HepG2 (cell line): Measurements from ENCODE around the gene PLK3. TPM values are rescaled to one million over a fixed set of nuclear protein-coding genes. Genes with fewer than 3 reads are reported as not detected.
A peak's percentile ranks its signal among the peaks of the same experiment; 100 is the strongest.

Source experiments
- ARNTL ChIP-seq: sonication (generic); formaldehyde crosslinking; IDR thresholded peaks from 2 replicates; pipeline ENCODE4 v1.4.0; 2020; ENCODE audit warnings: mild to moderate bottlenecking, missing genetic modification reagents
- ATM ChIP-seq: fragments of 450-650 bp; IDR thresholded peaks from 2 replicates; pipeline ENCODE4 v1.7.1; 2017; ENCODE audit warnings: mild to moderate bottlenecking, borderline replicate concordance
- BRD4 ChIP-seq: sonication (generic); formaldehyde crosslinking; IDR thresholded peaks from 2 replicates; pipeline ENCODE4 v1.4.0; 2020; ENCODE audit warnings: missing genetic modification reagents
- EEA1 ChIP-seq: sonication (generic); formaldehyde crosslinking; IDR thresholded peaks from 2 replicates; pipeline ENCODE4 v1.5.1; 2020; ENCODE audit warnings: mild to moderate bottlenecking, missing genetic modification reagents, borderline replicate concordance
- ESRRA ChIP-seq: sonication (generic); formaldehyde crosslinking; IDR thresholded peaks from 2 replicates; pipeline ENCODE4 v1.5.1; 2020; ENCODE audit warnings: mild to moderate bottlenecking, low read depth, missing genetic modification reagents
- ETV5 ChIP-seq: IDR thresholded peaks from 2 replicates; pipeline ENCODE4 v1.6.1; 2018; ENCODE audit warnings: missing biosample characterization, missing genetic modification reagents, inconsistent platforms, borderline replicate concordance
- GATAD1 ChIP-seq: IDR thresholded peaks from 2 replicates; pipeline ENCODE4 v1.6.1; 2016; ENCODE audit warnings: missing genetic modification reagents, missing compliant biosample characterization
- HNF4G ChIP-seq, 2 experiments: sonication (generic) in 1 of 2; formaldehyde crosslinking in 1 of 2; IDR thresholded peaks; 2 replicates each; pipeline versions ENCODE4 v1.4.0 to v1.6.1; 2011 to 2020; ENCODE audit warnings: borderline replicate concordance in 2 of 2, low read depth in 2 of 2, mild to moderate bottlenecking in 2 of 2, low read length in 1 of 2, missing genetic modification reagents in 1 of 2, moderate library complexity in 1 of 2
- HNRNPL ChIP-seq: fragments of 200-400 bp; formaldehyde crosslinking; IDR thresholded peaks from 2 replicates; pipeline ENCODE4 v1.6.1; 2017; ENCODE audit warnings: mild to moderate bottlenecking, low read depth, low read length
- IRX3 ChIP-seq: sonication (generic); formaldehyde crosslinking; IDR thresholded peaks from 2 replicates; pipeline ENCODE4 v1.8.1; 2023; ENCODE audit warnings: mild to moderate bottlenecking, low read depth, missing genetic modification reagents, borderline replicate concordance
- KAT7 ChIP-seq: IDR thresholded peaks from 2 replicates; pipeline ENCODE4 v1.6.1; 2018; ENCODE audit warnings: borderline replicate concordance, missing compliant biosample characterization
- KLF11 ChIP-seq: IDR thresholded peaks from 2 replicates; pipeline ENCODE4 v1.6.1; 2016; ENCODE audit warnings: missing compliant biosample characterization
- MAF1 ChIP-seq: sonication (generic); formaldehyde crosslinking; IDR thresholded peaks from 2 replicates; pipeline ENCODE4 v1.5.0; 2020; ENCODE audit warnings: missing genetic modification reagents, borderline replicate concordance
- MLXIP ChIP-seq: sonication (generic); formaldehyde crosslinking; IDR thresholded peaks from 2 replicates; pipeline ENCODE4 v1.9.0; 2021; ENCODE audit warnings: missing genetic modification reagents, borderline replicate concordance
- NFE2L1 ChIP-seq: sonication (generic); formaldehyde crosslinking; IDR thresholded peaks from 2 replicates; pipeline ENCODE4 v1.4.0; 2020; ENCODE audit warnings: missing genetic modification reagents, mild to moderate bottlenecking, borderline replicate concordance
- NFE2L2 ChIP-seq: fragments of 150-350 bp; IDR thresholded peaks from 2 replicates; pipeline ENCODE4 v1.6.1; 2014; ENCODE audit warnings: low read length
- RXRA ChIP-seq: sonication (generic); formaldehyde crosslinking; IDR thresholded peaks from 2 replicates; pipeline ENCODE4 v1.5.1; 2020; ENCODE audit warnings: missing genetic modification reagents
- SALL1 ChIP-seq: sonication (generic); formaldehyde crosslinking; IDR thresholded peaks from 2 replicates; pipeline ENCODE4 v1.8.0; 2022; ENCODE audit warnings: mild to moderate bottlenecking, missing genetic modification reagents
- TCF7L2 ChIP-seq: IDR thresholded peaks from 2 replicates; pipeline ENCODE4 v1.6.1; 2011; ENCODE audit warnings: mild to moderate bottlenecking, low read depth, low read length, moderate library complexity
- ZFP37 ChIP-seq: sonication (generic); formaldehyde crosslinking; IDR thresholded peaks from 2 replicates; pipeline ENCODE4 v1.4.0; 2020; ENCODE audit warnings: missing genetic modification reagents, borderline replicate concordance
- ZNF382 ChIP-seq: sonication (generic); formaldehyde crosslinking; IDR thresholded peaks from 2 replicates; pipeline ENCODE4 v1.5.0; 2020; ENCODE audit warnings: missing genetic modification reagents, mild to moderate bottlenecking, borderline replicate concordance
- ZNF558 ChIP-seq: sonication (generic); formaldehyde crosslinking; IDR thresholded peaks from 2 replicates; pipeline ENCODE4 v1.9.0; 2022; ENCODE audit warnings: mild to moderate bottlenecking, missing genetic modification reagents, borderline replicate concordance
- ZNF597 ChIP-seq: sonication (generic); formaldehyde crosslinking; IDR thresholded peaks from 2 replicates; pipeline ENCODE4 v1.5.0; 2020; ENCODE audit warnings: missing genetic modification reagents
- ZNF747 ChIP-seq: sonication (generic); formaldehyde crosslinking; IDR thresholded peaks from 2 replicates; pipeline ENCODE4 v1.8.1; 2023; ENCODE audit warnings: missing genetic modification reagents, mild to moderate bottlenecking, borderline replicate concordance
- ZNF777 ChIP-seq: sonication (generic); formaldehyde crosslinking; IDR thresholded peaks from 2 replicates; pipeline ENCODE4 v1.4.0; 2020; ENCODE audit warnings: missing genetic modification reagents
- ZNF780A ChIP-seq: sonication (generic); formaldehyde crosslinking; IDR thresholded peaks from 2 replicates; pipeline ENCODE4 v1.8.0; 2022; ENCODE audit warnings: mild to moderate bottlenecking, missing genetic modification reagents, moderate library complexity
- ZNF790 ChIP-seq: sonication (generic); formaldehyde crosslinking; IDR thresholded peaks from 2 replicates; pipeline ENCODE4 v1.8.0; 2022; ENCODE audit warnings: missing genetic modification reagents, mild to moderate bottlenecking, borderline replicate concordance
- polyA plus RNA-seq, 8 experiments: library from polyadenylated mRNA; depleted of rRNA in 3 of 8; stranded (reverse) in 7 of 8; unstranded in 1 of 8; fragments of >200 nt; fragmentation: Illumina TruSeq in 4 of 8; extraction: Trizol in 4 of 8; gene quantifications; 2 replicates each; pipeline versions ENCODE4 v1.2.1 to v1.2.3, GENCODE V29; 2011 to 2016; ENCODE audit warnings: low read depth in 4 of 8, missing spikeins in 1 of 8, mixed read lengths in 1 of 8; ENCODE audit not compliant: insufficient read depth in 1 of 8
- total RNA-seq, 5 experiments: library from RNA; depleted of rRNA; stranded (reverse); fragments of >200 nt; fragmentation: Illumina TruSeq; extraction: Trizol; gene quantifications; 2 replicates each; pipeline ENCODE4 v1.2.3, GENCODE V29; 2016; ENCODE audit warnings: low read depth in 1 of 5

Gene PLK3
- total and polyA plus RNA-seq, 2 of the 13 experiments (the other 11 are each of a cell fraction or from before 2014, with no cell fraction given), result 9.8 to 16.9 TPM

GRCh38 chr1:44826375-44827196 is 26.4 kb downstream of the PLK3 start (continued):
- TF ChIP-seq BRD4 (CRISPR knock-in tag), result peak; percentile 90
- 0 out of 2 replicates have a peak, but pooled peaks have one; percentile 50 for TF ChIP-seq ZFP37
- TF ChIP-seq EEA1 (CRISPR knock-in tag), result peak; percentile 60; the same call in 1 of the 2 replicates
- no peak for TF ChIP-seq MAF1
- TF ChIP-seq ZNF382 (CRISPR knock-in tag), result no peak
- TF ChIP-seq ETV5 (CRISPR knock-in tag), result peak; percentile 54; the same call in 1 of the 2 replicates
- TF ChIP-seq NFE2L2, result no peak
- TF ChIP-seq HNRNPL, result peak; percentile 57; the same call in 1 of the 2 replicates
- TF ChIP-seq ZNF747, result peak; percentile 70; the same call in 1 of the 2 replicates
- no peak for TF ChIP-seq MLXIP (CRISPR knock-in tag)
- peak; percentile 40; the same call in 1 of the 2 replicates for TF ChIP-seq ESRRA (CRISPR knock-in tag)
- TF ChIP-seq KLF11, result no peak
- TF ChIP-seq ATM, result no peak
- peak; percentile 97 for TF ChIP-seq ZNF777
- TF ChIP-seq ZNF790 (CRISPR knock-in tag), result no peak
- TF ChIP-seq KAT7 (CRISPR knock-in tag), result 0 out of 2 replicates have a peak, but pooled peaks have one; percentile 28
- TF ChIP-seq NFE2L1 (CRISPR knock-in tag), result no peak
- TF ChIP-seq TCF7L2, result no peak
- TF ChIP-seq HNF4G (IDR thresholded peaks at IDR 0.05; ENCODE audit: borderline replicate concordance, low read depth, low read length), result no peak
- TF ChIP-seq HNF4G (CRISPR knock-in tag; IDR thresholded peaks at IDR 0.05; ENCODE audit: borderline replicate concordance, low read depth), result peak; percentile 68
- TF ChIP-seq RXRA (CRISPR knock-in tag), result peak; percentile 59
- no peak; the same call in 1 of the 2 replicates for TF ChIP-seq GATAD1 (CRISPR knock-in tag)
- TF ChIP-seq ARNTL (CRISPR knock-in tag), result peak; percentile 70; the same call in 1 of the 2 replicates
- TF ChIP-seq IRX3 (CRISPR knock-in tag), result no peak
- TF ChIP-seq SALL1 (CRISPR knock-in tag), result peak; percentile 80
- TF ChIP-seq ZNF780A (CRISPR knock-in tag), result 0 out of 2 replicates have a peak, but pooled peaks have one; percentile 26
- 0 out of 2 replicates have a peak, but pooled peaks have one; percentile 68 for TF ChIP-seq ZNF558 (CRISPR knock-in tag)
- TF ChIP-seq ZNF597, result no peak
